RWPE2 (cell line): ENCODE results near the gene GPC5.

ENCODE experiments used
- ATAC-seq: fragments of 200-7000 bp; cut with Tn5 transposase; 3 replicates; pipeline ENCODE4 v1.9.1; 2021; ENCODE audit warnings: low read depth
- DNase-seq: peaks from one replicate; pipeline ENCODE4 v3.0.0-alpha.2; 2020; ENCODE audit warnings: low spot score
- H3K27ac ChIP-seq: fragments of 450-650 bp; 2 replicates; pipeline ENCODE4 v1.5.1; 2017; ENCODE audit warnings: mild to moderate bottlenecking; ENCODE audit not compliant: poor library complexity, severe bottlenecking
- H3K27me3 ChIP-seq: fragments of 250-450 bp; sonication (Bioruptor Pico); 2 replicates; pipeline ENCODE4 v1.5.1; 2021; ENCODE audit warnings: mild to moderate bottlenecking, moderate library complexity; ENCODE audit not compliant: insufficient read depth, poor library complexity, severe bottlenecking
- H3K36me3 ChIP-seq: fragments of 250-450 bp; sonication (Bioruptor Pico); 2 replicates; pipeline ENCODE4 v1.5.1; 2020; ENCODE audit warnings: low read depth, mild to moderate bottlenecking, moderate library complexity
- H3K4me1 ChIP-seq: fragments of 250-450 bp; sonication (Bioruptor Pico); 2 replicates; pipeline ENCODE4 v1.5.1; 2021; ENCODE audit warnings: mild to moderate bottlenecking, moderate library complexity; ENCODE audit not compliant: insufficient read depth, poor library complexity, severe bottlenecking
- H3K4me3 ChIP-seq: fragments of 250-450 bp; sonication (Bioruptor Pico); 2 replicates; pipeline ENCODE4 v1.5.1; 2021; ENCODE audit warnings: mild to moderate bottlenecking, moderate library complexity; ENCODE audit not compliant: severe bottlenecking
- H3K9me3 ChIP-seq: fragments of 250-450 bp; sonication (Bioruptor Pico); 2 replicates; pipeline ENCODE4 v1.5.1; 2021; ENCODE audit warnings: mild to moderate bottlenecking, moderate library complexity; ENCODE audit not compliant: severe bottlenecking
- TF ChIP-seq, protein P1 (sequence below): fragments of 450-650 bp; IDR thresholded peaks from one replicate; pipeline ENCODE4 v1.5.1; 2017; ENCODE audit warnings: mild to moderate bottlenecking, moderate library complexity; ENCODE audit not compliant: poor library complexity, severe bottlenecking

The GPC5 gene

DNA sequence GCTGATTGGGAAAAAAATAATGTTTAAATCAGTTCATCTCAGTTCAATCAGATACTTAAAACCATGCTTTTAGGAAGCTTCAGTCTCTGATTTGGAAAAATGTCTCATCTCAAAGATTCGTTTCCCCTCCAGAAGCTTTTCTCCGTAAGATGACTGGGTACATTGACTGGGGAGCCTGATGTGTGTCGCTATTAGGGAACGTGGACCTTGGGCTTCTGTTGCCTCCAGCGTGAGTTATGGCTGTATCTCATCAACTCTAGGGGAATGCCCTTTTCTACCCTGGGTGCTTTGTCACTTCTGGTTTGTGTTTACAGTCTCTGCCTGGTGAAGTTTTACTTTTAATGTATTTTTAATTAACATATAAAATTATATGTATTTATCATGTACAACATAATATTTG lies 1192.7 kb downstream of the GPC5 start:
- no peaks in the 10 kb centered on the region for H3K36me3 ChIP-seq
- ATAC-seq (no peak), DNase-seq (no peak)
- H3K27me3 ChIP-seq = no peaks in the 10 kb centered on the region
- no peak overlapping the region for H3K4me3 ChIP-seq
- peaks cover 4% of the 10 kb centered on the region for H3K9me3 ChIP-seq
- H3K4me1 ChIP-seq = no peaks in the 10 kb centered on the region
- TF ChIP-seq, protein P1, sequence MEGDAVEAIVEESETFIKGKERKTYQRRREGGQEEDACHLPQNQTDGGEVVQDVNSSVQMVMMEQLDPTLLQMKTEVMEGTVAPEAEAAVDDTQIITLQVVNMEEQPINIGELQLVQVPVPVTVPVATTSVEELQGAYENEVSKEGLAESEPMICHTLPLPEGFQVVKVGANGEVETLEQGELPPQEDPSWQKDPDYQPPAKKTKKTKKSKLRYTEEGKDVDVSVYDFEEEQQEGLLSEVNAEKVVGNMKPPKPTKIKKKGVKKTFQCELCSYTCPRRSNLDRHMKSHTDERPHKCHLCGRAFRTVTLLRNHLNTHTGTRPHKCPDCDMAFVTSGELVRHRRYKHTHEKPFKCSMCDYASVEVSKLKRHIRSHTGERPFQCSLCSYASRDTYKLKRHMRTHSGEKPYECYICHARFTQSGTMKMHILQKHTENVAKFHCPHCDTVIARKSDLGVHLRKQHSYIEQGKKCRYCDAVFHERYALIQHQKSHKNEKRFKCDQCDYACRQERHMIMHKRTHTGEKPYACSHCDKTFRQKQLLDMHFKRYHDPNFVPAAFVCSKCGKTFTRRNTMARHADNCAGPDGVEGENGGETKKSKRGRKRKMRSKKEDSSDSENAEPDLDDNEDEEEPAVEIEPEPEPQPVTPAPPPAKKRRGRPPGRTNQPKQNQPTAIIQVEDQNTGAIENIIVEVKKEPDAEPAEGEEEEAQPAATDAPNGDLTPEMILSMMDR = no peak
- H3K27ac ChIP-seq = no peak overlapping the region

DNA sequence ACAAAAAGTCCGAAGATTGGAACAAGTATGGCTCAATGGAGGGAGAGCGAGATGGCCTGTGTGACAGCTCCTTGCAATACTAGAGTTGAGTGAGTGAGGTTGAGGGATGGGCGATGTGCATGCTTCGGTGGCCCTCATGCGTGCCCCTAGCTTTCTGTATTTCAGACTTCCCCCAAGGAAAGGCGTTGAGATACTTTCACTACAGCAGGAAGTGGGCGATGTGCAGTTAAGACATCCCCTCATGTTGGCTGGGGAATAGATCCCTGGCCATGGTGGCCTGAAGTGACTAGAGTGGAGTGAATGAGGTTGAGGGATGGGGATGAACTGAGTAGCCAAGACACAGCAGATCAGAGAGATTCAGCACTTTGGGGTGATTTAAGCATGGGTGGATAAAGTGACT lies 1194.3 kb downstream of the GPC5 start:
- no peaks in the 10 kb centered on the region for H3K27me3 ChIP-seq
- no peak for ATAC-seq
- H3K36me3 ChIP-seq = no peaks in the 10 kb centered on the region
- no peak for DNase-seq
- H3K27ac ChIP-seq = no peak overlapping the region
- H3K4me1 ChIP-seq = no peaks in the 10 kb centered on the region
- no peak overlapping the region for H3K4me3 ChIP-seq
- TF ChIP-seq, protein P1 = no peak
- H3K9me3 ChIP-seq = peaks cover 4% of the 10 kb centered on the region

DNA sequence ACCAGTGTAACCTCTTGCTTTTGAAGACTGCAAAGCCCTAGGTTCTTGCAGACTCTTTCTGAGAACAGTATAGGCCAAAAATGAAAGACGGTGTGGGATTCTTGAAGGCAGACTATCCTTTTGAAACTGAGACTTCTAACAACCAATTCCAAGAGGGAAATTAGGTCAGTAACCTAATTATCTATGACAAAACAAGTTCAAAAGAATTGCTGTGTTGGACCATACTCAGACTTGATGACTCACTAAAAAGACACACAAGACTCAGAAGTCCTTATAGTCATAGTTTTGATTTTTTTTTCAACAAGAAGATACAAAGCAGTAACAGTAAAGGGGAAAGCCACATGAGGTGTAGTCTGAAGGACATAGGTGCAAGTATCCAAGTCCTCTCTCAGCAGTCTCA lies 1204.1 kb downstream of the GPC5 start:
- Histone ChIP-seq H3K9me3 (no peaks in the 10 kb centered on the region), H3K4me3 (no peak overlapping the region), H3K27ac (no peak overlapping the region), H3K4me1 (no peaks in the 10 kb centered on the region), H3K36me3 (no peaks in the 10 kb centered on the region), H3K27me3 (no peaks in the 10 kb centered on the region)
- ATAC-seq (no peak), DNase-seq (no peak)
- TF ChIP-seq, protein P1 = no peak

DNA sequence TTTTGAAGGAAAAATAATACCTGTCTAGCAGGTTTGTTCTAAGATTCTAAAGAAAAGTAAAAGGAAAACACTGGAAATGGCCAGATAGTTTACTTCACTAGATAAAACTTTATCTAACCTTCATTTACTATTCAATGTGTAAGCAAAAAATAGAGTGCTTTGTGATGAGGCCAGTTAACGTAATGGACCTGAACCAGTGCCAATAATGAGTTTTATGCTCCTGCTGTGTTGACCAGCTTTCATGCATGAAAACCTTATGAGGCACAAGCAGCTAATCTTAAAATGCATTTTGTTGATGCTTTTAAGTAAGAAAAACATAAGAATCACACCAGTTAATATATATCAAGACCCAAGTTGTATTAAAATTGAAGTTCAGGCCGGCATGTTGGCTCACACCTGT lies 1211.0 kb downstream of the GPC5 start:
- no peaks in the 10 kb centered on the region for H3K9me3 ChIP-seq
- ATAC-seq (no peak), DNase-seq (no peak)
- peaks cover 4% of the 10 kb centered on the region for H3K27me3 ChIP-seq
- H3K4me1 ChIP-seq = no peaks in the 10 kb centered on the region
- no peaks in the 10 kb centered on the region for H3K36me3 ChIP-seq
- TF ChIP-seq, protein P1 = no peak
- H3K4me3 ChIP-seq = no peak overlapping the region
- no peak overlapping the region for H3K27ac ChIP-seq

DNA sequence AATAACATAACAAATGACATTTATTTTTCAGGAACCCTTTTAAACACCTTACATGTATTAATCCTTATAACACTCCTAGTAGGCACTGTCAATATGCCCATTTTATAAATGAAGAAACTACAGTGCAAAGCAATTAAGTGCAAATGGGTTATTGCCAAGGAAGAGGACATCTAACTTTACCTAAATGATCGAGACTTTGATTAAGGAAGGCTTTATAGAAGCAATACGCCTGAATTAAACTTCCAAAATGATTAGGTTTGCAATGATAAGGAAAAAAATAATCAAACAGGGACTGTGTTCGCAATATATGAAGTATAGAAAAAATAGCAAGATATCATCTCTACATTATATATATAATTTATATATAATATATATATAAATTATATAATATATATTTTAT lies 1214.5 kb downstream of the GPC5 start:
- TF ChIP-seq, protein P1 = no peak
- H3K27me3 ChIP-seq = peaks cover 4% of the 10 kb centered on the region
- H3K4me3 ChIP-seq = no peak overlapping the region
- H3K36me3 ChIP-seq = no peaks in the 10 kb centered on the region
- H3K4me1 ChIP-seq = no peaks in the 10 kb centered on the region
- no peaks in the 10 kb centered on the region for H3K9me3 ChIP-seq
- H3K27ac ChIP-seq = no peak overlapping the region
- ATAC-seq (no peak), DNase-seq (no peak)
